ENCODE data around the gene MORN5.

The MORN5 gene

GRCh38 chr9:122191584-122191983 lies 31.9 kb downstream of the MORN5 start:
- no peak for TF ChIP-seq CTCF (IDR thresholded peaks at IDR 0.05; ENCODE audit: borderline replicate concordance, control extremely low read depth, extremely low read depth, insufficient read depth, missing control alignments)
- in situ Hi-C loops (cut with MboI; ENCODE audit: low sequenced_read_pairs, unreplicated experiment), result no loop called here
- no peak for DNase-seq (ENCODE audit: low spot score)

- in situ Hi-C loops (cut with MboI; ENCODE audit: low sequenced_read_pairs, unreplicated experiment), result no loop called here
- TF ChIP-seq CTCF (IDR thresholded peaks at IDR 0.05; ENCODE audit: borderline replicate concordance, control extremely low read depth, extremely low read depth, insufficient read depth, missing control alignments), result no peak
- DNase-seq (ENCODE audit: low spot score), result no peak
Measured at GRCh38 chr9:122192261-122192875, 32.7 kb downstream of the MORN5 start.

- in situ Hi-C loops (cut with MboI; ENCODE audit: low sequenced_read_pairs, unreplicated experiment), result no loop called here
- no peak for TF ChIP-seq CTCF (IDR thresholded peaks at IDR 0.05; ENCODE audit: borderline replicate concordance, control extremely low read depth, extremely low read depth, insufficient read depth, missing control alignments)
- no peak for DNase-seq (ENCODE audit: low spot score)
Measured at GRCh38 chr9:122192914-122193525, 33.3 kb downstream of the MORN5 start.

GRCh38 chr9:122193651-122194050 lies 33.9 kb downstream of the MORN5 start:
- in situ Hi-C loops (cut with MboI; ENCODE audit: low sequenced_read_pairs, unreplicated experiment), result no loop called here
- DNase-seq (ENCODE audit: low spot score), result no peak
- TF ChIP-seq CTCF (IDR thresholded peaks at IDR 0.05; ENCODE audit: borderline replicate concordance, control extremely low read depth, extremely low read depth, insufficient read depth, missing control alignments), result no peak

- no peak for TF ChIP-seq CTCF (IDR thresholded peaks at IDR 0.05; ENCODE audit: borderline replicate concordance, control extremely low read depth, extremely low read depth, insufficient read depth, missing control alignments)
- in situ Hi-C loops (cut with MboI; ENCODE audit: low sequenced_read_pairs, unreplicated experiment), result no loop called here
- no peak for DNase-seq (ENCODE audit: low spot score)
Measured at GRCh38 chr9:122195875-122196274, 36.2 kb downstream of the MORN5 start.

GRCh38 chr9:122197426-122197825 lies 37.7 kb downstream of the MORN5 start:
- no peak for DNase-seq (ENCODE audit: low spot score)
- in situ Hi-C loops (cut with MboI; ENCODE audit: low sequenced_read_pairs, unreplicated experiment), result no loop called here
- no peak for TF ChIP-seq CTCF (IDR thresholded peaks at IDR 0.05; ENCODE audit: borderline replicate concordance, control extremely low read depth, extremely low read depth, insufficient read depth, missing control alignments)
